Gastrocnemius medialis (tissue), 4 donors: Measurements from ENCODE around the gene ABCB6.

ENCODE experiments used
- POLR2A ChIP-seq, 2 donors: fragments of 450-650 bp; IDR thresholded peaks; one replicate each; pipeline ENCODE4 v1.6.1; 2017; ENCODE audit warnings: antibody characterized with exemption in 2 of 2, mild to moderate bottlenecking in 2 of 2, moderate library complexity in 2 of 2
- TF ChIP-seq, protein P1 (sequence below), 5 experiments: fragments of 450-650 bp in 3 of 5; fragments of 200-600 bp in 2 of 5; sonication (generic) in 2 of 5; IDR thresholded peaks in 4 of 5; conservative IDR thresholded peaks in 1 of 5; 1 replicate in 4 of 5; 2 replicates in 1 of 5; pipeline ENCODE4 v1.5.1; 2016 to 2019; ENCODE audit warnings: antibody characterized with exemption in 5 of 5, mild to moderate bottlenecking in 3 of 5, moderate library complexity in 3 of 5

GRCh38 chr2:219198974-219199373 lies 19.8 kb downstream of the ABCB6 start:
- TF ChIP-seq, protein P1, sequence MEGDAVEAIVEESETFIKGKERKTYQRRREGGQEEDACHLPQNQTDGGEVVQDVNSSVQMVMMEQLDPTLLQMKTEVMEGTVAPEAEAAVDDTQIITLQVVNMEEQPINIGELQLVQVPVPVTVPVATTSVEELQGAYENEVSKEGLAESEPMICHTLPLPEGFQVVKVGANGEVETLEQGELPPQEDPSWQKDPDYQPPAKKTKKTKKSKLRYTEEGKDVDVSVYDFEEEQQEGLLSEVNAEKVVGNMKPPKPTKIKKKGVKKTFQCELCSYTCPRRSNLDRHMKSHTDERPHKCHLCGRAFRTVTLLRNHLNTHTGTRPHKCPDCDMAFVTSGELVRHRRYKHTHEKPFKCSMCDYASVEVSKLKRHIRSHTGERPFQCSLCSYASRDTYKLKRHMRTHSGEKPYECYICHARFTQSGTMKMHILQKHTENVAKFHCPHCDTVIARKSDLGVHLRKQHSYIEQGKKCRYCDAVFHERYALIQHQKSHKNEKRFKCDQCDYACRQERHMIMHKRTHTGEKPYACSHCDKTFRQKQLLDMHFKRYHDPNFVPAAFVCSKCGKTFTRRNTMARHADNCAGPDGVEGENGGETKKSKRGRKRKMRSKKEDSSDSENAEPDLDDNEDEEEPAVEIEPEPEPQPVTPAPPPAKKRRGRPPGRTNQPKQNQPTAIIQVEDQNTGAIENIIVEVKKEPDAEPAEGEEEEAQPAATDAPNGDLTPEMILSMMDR (IDR thresholded peaks at IDR 0.05 in 4 of 5, conservative IDR thresholded peaks at IDR 0.05 in 1 of 5): no peak
- no peak for TF ChIP-seq POLR2A (IDR thresholded peaks at IDR 0.05)
